Neutrophil (primary cell): ENCODE results near the gene SEMA3D.

ENCODE experiments used
- H3K27ac ChIP-seq: fragments of 200-600 bp; sonication (generic); 2 replicates; pipeline ENCODE4 v1.5.1; 2016; ENCODE audit warnings: mild to moderate bottlenecking, moderate library complexity
- H3K27me3 ChIP-seq: fragments of 200-600 bp; sonication (generic); 2 replicates; pipeline ENCODE4 v1.6.0; 2016; ENCODE audit warnings: mild to moderate bottlenecking
- H3K36me3 ChIP-seq: fragments of 200-600 bp; sonication (generic); 2 replicates; pipeline ENCODE4 v1.5.1; 2017
- H3K4me1 ChIP-seq, 2 experiments: fragments of 200-600 bp in 1 of 2; sonication (generic) in 1 of 2; 1 replicate in 1 of 2; 2 replicates in 1 of 2; pipeline versions ENCODE4 v1.5.1 to v1.6.1; 2013 to 2016; ENCODE audit warnings: low read depth in 1 of 2, low read length in 1 of 2, mild to moderate bottlenecking in 1 of 2, moderate library complexity in 1 of 2; ENCODE audit not compliant: control insufficient read depth in 1 of 2, insufficient read depth in 1 of 2
- H3K4me3 ChIP-seq, 2 experiments: fragments of 200-600 bp in 1 of 2; sonication (generic) in 1 of 2; 1 replicate in 1 of 2; 2 replicates in 1 of 2; pipeline ENCODE4 v1.5.1; 2013 to 2016; ENCODE audit warnings: low read depth in 1 of 2, low read length in 1 of 2, mild to moderate bottlenecking in 1 of 2, moderate library complexity in 1 of 2
- H3K9me3 ChIP-seq: fragments of 200-600 bp; sonication (generic); 2 replicates; pipeline ENCODE4 v1.5.1; 2016
- CTCF ChIP-seq: fragments of 200-600 bp; sonication (generic); IDR thresholded peaks from 2 replicates; pipeline ENCODE4 v1.5.1; 2016; ENCODE audit warnings: antibody characterized with exemption

Gene SEMA3D

DNA sequence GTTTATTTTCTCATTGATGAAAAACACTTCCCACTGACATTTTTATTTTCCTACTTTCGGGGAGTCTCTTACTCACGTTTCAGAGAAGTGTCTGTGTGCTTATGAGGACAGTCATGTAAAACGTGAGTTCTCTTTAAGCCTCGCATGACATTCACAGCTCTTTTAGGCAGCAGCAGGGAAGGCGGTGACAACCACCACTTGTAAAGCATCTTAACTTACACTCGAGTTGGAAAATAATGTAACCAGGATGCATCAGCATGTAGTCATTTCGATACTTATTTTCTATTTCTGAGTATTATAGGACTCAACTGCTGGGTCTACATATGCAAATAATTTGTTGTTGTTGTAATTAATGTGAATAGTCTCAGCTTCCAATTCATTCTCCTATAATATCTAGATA, 153.6 kb downstream of the SEMA3D start:
- no peak for TF ChIP-seq CTCF
- H3K27me3 ChIP-seq, result no peaks in the 10 kb centered on the region

DNA sequence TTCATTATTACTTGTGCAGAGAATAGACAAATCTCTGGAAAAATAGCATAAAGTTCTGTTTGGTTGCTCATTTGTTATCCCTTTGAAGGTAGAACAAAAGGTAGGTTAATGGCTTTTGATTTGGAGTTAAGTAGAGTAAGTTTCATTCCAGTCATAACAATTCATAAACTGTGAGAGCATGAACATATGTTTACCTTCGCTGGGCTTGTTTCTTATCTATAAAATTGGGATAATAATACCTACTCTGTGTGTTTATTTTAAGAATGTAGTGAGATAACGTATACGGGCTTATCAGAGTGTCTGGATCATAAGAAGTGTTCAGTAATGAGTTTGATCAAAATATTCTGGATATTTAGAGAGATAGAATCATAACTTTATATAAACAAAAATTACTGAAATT, 155.4 kb downstream of the SEMA3D start:
- Histone ChIP-seq H3K36me3 (no peaks in the 10 kb centered on the region), H3K4me1 (no peaks in the 10 kb centered on the region), H3K27me3 (no peaks in the 10 kb centered on the region), H3K27ac (no peak overlapping the region), H3K4me3 (no peak overlapping the region), H3K9me3 (no peaks in the 10 kb centered on the region)
- no peak for TF ChIP-seq CTCF

More for the DNA sequence above, 153.6 kb downstream of the SEMA3D start:
- Histone ChIP-seq H3K27ac (no peak overlapping the region), H3K9me3 (no peaks in the 10 kb centered on the region), H3K4me3 (no peak overlapping the region), H3K36me3 (no peaks in the 10 kb centered on the region), H3K4me1 (no peaks in the 10 kb centered on the region)

- no peak overlapping the region for H3K27ac ChIP-seq
- H3K27me3 ChIP-seq, result no peaks in the 10 kb centered on the region
- H3K4me3 ChIP-seq, result no peak overlapping the region
- no peaks in the 10 kb centered on the region for H3K36me3 ChIP-seq
- no peak for TF ChIP-seq CTCF
- no peaks in the 10 kb centered on the region for H3K9me3 ChIP-seq
- no peaks in the 10 kb centered on the region for H3K4me1 ChIP-seq
Observed at GRCh38 chr7:85030893-85031292, 156.0 kb downstream of the SEMA3D start.

- H3K4me3 ChIP-seq, result no peak overlapping the region
- no peak overlapping the region for H3K27ac ChIP-seq
- TF ChIP-seq CTCF, result no peak
Observed at GRCh38 chr7:85025312-85025756, 161.5 kb downstream of the SEMA3D start.

GRCh38 chr7:85023916-85024315, 162.9 kb downstream of the SEMA3D start:
- H3K9me3 ChIP-seq, result no peaks in the 10 kb centered on the region
- H3K4me3 ChIP-seq, result no peak overlapping the region
- H3K27ac ChIP-seq, result no peak overlapping the region
- no peak for TF ChIP-seq CTCF
- no peaks in the 10 kb centered on the region for H3K27me3 ChIP-seq
- H3K4me1 ChIP-seq, result no peaks in the 10 kb centered on the region
- H3K36me3 ChIP-seq, result no peaks in the 10 kb centered on the region

More at GRCh38 chr7:85025312-85025756, 161.5 kb downstream of the SEMA3D start:
- Histone ChIP-seq H3K36me3 (no peaks in the 10 kb centered on the region), H3K4me1 (no peaks in the 10 kb centered on the region), H3K27me3 (no peaks in the 10 kb centered on the region), H3K9me3 (no peaks in the 10 kb centered on the region)
